Nephron (organoid): ENCODE data around the gene FANCE.

Experiments used
- H3K27ac Mint-ChIP-seq, 3 experiments: 2 replicates each; pipeline ENCODE4 v1.8.0; 2020; ENCODE audit warnings: mixed read lengths in 3 of 3, mild to moderate bottlenecking in 2 of 3, moderate library complexity in 1 of 3
- H3K27me3 Mint-ChIP-seq: 2 replicates; pipeline ENCODE4 v1.8.0; 2021; ENCODE audit warnings: low read depth, mild to moderate bottlenecking, moderate library complexity, mixed read lengths
- H3K36me3 Mint-ChIP-seq: 2 replicates; pipeline ENCODE4 v1.8.0; 2020; ENCODE audit warnings: low read depth, mixed read lengths
- H3K4me1 Mint-ChIP-seq: 2 replicates; pipeline ENCODE4 v1.8.0; 2020; ENCODE audit warnings: mixed read lengths
- H3K4me3 Mint-ChIP-seq, 3 experiments: 2 replicates each; pipeline ENCODE4 v1.8.0; 2020; ENCODE audit warnings: mild to moderate bottlenecking in 3 of 3, mixed read lengths in 3 of 3, moderate library complexity in 2 of 3
- H3K9me3 Mint-ChIP-seq: 2 replicates; pipeline ENCODE4 v1.8.0; 2020; ENCODE audit warnings: mixed read lengths
- TF ChIP-seq, protein P1 (sequence below), 3 experiments: fragments of 200-600 bp; sonication (generic); IDR thresholded peaks; one replicate each; pipeline ENCODE4 v1.5.0; 2021; ENCODE audit warnings: antibody characterized with exemption in 3 of 3; ENCODE audit not compliant: unreplicated experiment in 3 of 3

The FANCE gene

DNA sequence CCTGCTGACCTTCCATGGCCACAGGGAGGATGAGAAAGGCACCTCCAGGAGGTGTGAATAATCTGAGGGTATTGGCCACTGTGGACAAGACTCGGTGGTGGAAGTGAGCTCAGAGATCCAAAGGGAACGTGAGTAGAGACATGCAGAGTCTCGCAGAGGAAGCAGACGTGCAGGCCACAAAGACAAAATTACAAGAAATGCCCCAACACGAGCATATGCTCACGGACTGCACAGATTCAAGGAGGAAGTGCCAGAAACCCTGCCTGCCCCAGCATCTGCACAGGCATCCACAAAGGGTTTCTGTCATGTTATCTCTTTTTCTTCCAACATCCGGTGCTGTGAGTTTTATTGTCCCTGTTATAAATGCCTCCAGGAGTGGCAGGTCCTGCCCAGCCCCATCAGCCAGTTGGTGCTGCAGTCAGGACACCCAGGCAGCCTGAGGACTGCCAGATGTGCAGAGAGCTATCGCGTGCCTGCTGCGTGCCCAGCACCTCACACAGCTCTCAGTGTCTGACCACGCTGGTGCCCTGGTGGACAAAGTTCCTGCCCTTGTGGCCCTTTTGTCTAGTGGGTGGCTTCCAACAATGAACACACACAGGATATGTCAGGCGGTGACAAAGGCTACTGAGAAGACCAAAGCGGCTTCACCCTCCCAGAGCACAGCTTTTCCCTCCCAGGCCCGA, 34.0 kb upstream of the FANCE start:
- Mint-ChIP-seq H3K4me1 (peaks cover 10% of the 10 kb centered on the region), H3K27ac (no peak overlapping the region), H3K36me3 (peaks cover 16% of the 10 kb centered on the region), H3K27me3 (peaks cover 3% of the 10 kb centered on the region), H3K9me3 (no peaks in the 10 kb centered on the region), H3K4me3 (no peak overlapping the region)
- TF ChIP-seq, protein P1, sequence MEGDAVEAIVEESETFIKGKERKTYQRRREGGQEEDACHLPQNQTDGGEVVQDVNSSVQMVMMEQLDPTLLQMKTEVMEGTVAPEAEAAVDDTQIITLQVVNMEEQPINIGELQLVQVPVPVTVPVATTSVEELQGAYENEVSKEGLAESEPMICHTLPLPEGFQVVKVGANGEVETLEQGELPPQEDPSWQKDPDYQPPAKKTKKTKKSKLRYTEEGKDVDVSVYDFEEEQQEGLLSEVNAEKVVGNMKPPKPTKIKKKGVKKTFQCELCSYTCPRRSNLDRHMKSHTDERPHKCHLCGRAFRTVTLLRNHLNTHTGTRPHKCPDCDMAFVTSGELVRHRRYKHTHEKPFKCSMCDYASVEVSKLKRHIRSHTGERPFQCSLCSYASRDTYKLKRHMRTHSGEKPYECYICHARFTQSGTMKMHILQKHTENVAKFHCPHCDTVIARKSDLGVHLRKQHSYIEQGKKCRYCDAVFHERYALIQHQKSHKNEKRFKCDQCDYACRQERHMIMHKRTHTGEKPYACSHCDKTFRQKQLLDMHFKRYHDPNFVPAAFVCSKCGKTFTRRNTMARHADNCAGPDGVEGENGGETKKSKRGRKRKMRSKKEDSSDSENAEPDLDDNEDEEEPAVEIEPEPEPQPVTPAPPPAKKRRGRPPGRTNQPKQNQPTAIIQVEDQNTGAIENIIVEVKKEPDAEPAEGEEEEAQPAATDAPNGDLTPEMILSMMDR (IDR thresholded peaks at IDR 0.05; ENCODE audit: unreplicated experiment in 3 of 3): no peak

DNA sequence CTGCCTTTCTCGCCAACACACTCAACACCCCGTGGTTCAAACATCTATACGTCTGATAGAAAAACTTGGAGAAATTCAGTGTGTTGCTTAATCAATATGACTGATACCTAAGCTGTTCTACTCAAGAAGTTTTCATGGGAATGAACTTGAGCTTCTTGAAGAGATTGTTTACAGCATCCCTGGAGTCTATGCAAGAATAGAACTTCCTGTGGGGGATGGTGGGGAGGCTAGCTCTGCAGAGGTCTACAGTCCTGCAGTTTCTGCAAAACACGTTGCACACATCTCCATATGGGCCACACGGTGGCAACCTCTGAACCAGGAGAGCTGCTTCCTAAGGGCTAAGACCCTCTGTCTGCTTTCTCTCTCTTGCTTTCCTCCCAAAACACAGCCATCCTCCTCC, 32.7 kb upstream of the FANCE start:
- no peak overlapping the region for H3K4me3 Mint-ChIP-seq
- peak overlapping the region; percentile 1 to 57 (median 23) for H3K27ac Mint-ChIP-seq
- H3K4me1 Mint-ChIP-seq: peaks cover 10% of the 10 kb centered on the region
- TF ChIP-seq, protein P1 (IDR thresholded peaks at IDR 0.05; ENCODE audit: unreplicated experiment in 3 of 3): peak; percentile 24 to 32 (median 24)
- H3K9me3 Mint-ChIP-seq: no peaks in the 10 kb centered on the region
- H3K36me3 Mint-ChIP-seq: peaks cover 18% of the 10 kb centered on the region
- peaks cover 3% of the 10 kb centered on the region for H3K27me3 Mint-ChIP-seq

DNA sequence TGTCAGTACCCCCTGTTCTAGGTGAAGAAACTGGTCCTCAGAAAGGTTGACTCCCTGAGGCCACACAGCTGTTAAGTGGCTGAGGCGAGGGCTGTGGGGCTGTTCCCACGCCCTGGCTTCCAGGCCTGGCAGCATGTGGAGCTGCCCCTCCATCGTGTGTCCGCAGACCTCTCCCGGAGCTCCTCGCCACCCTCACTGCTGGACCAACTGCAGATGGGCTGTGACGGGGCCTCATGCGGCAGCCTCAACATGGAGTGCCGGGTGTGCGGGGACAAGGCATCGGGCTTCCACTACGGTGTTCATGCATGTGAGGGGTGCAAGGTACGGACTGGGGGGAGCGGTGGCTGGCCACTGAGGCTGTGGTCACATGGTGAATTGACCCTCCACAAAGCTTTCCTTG, 32.2 kb upstream of the FANCE start:
- H3K27ac Mint-ChIP-seq: peak overlapping the region in 2 of 3 experiments; percentile 23 to 57
- peaks cover 8% of the 10 kb centered on the region for H3K4me1 Mint-ChIP-seq
- H3K36me3 Mint-ChIP-seq: peaks cover 22% of the 10 kb centered on the region
- no peaks in the 10 kb centered on the region for H3K9me3 Mint-ChIP-seq
- no peak overlapping the region for H3K4me3 Mint-ChIP-seq
- TF ChIP-seq, protein P1 (IDR thresholded peaks at IDR 0.05; ENCODE audit: unreplicated experiment in 3 of 3): no peak
- H3K27me3 Mint-ChIP-seq: peaks cover 1% of the 10 kb centered on the region

DNA sequence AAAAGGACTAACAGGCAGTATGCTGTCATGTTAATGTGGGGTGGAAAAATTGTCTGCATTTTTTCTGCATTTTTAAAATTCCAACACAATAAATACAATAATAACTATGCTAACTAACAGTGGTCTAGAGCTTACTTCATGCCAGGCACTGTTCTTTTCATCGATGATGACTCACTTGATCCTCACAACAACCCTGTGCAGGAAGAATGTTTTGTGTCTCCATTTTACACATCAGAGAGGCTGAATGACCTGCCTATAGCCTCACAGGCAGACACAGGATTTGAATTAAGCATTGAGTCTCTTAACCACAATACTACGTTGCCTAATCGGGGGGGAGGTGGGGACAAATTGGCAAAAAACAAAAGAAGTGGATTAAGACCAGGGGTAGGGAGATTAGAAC, 26.9 kb upstream of the FANCE start:
- H3K4me3 Mint-ChIP-seq: no peak overlapping the region
- peaks cover 41% of the 10 kb centered on the region for H3K36me3 Mint-ChIP-seq

DNA sequence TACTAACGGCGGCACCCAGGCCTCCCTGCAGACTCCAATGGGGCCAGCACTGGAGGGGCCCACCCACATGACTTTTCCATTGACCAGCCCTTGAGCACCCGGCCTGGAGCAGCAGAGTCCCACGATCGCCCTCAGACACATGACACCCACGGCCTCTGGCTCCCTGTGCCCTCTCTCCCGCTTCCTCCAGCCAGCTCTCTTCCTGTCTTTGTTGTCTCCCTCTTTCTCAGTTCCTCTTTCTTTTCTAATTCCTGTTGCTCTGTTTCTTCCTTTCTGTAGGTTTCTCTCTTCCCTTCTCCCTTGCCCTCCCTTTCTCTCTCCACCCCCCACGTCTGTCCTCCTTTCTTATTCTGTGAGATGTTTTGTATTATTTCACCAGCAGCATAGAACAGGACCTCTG, 26.1 kb upstream of the FANCE start:
- Mint-ChIP-seq H3K9me3 (peaks cover 6% of the 10 kb centered on the region), H3K4me3 (no peak overlapping the region), H3K36me3 (peaks cover 41% of the 10 kb centered on the region), H3K27me3 (no peaks in the 10 kb centered on the region), H3K4me1 (peaks cover 5% of the 10 kb centered on the region), H3K27ac (no peak overlapping the region)
- TF ChIP-seq, protein P1 (IDR thresholded peaks at IDR 0.05; ENCODE audit: unreplicated experiment in 3 of 3): no peak

More for the DNA sequence above, 26.9 kb upstream of the FANCE start:
- no peaks in the 10 kb centered on the region for H3K27me3 Mint-ChIP-seq
- TF ChIP-seq, protein P1 (IDR thresholded peaks at IDR 0.05; ENCODE audit: unreplicated experiment in 3 of 3): no peak
- H3K27ac Mint-ChIP-seq: no peak overlapping the region
- H3K4me1 Mint-ChIP-seq: peaks cover 5% of the 10 kb centered on the region
- H3K9me3 Mint-ChIP-seq: peaks cover 6% of the 10 kb centered on the region

DNA sequence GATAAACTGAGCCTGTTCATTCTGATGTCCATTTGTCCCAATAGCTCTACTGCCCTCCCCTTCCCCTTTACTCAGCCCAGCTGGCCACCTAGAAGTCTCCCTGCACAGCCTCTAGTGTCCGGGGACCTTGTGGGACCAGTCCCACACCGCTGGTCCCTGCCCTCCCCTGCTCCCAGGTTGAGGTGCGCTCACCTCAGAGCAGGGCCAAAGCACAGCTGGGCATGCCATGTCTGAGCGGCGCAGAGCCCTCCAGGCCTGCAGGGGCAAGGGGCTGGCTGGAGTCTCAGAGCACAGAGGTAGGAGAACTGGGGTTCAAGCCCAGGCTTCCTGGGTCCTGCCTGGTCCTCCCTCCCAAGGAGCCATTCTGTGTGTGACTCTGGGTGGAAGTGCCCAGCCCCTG, 24.7 kb upstream of the FANCE start:
- no peak overlapping the region for H3K4me3 Mint-ChIP-seq
- H3K36me3 Mint-ChIP-seq: peaks cover 35% of the 10 kb centered on the region
- no peak overlapping the region for H3K27ac Mint-ChIP-seq

More for the DNA sequence above, 24.7 kb upstream of the FANCE start:
- H3K27me3 Mint-ChIP-seq: no peaks in the 10 kb centered on the region
- peaks cover 5% of the 10 kb centered on the region for H3K4me1 Mint-ChIP-seq
- peaks cover 6% of the 10 kb centered on the region for H3K9me3 Mint-ChIP-seq
- TF ChIP-seq, protein P1 (IDR thresholded peaks at IDR 0.05; ENCODE audit: unreplicated experiment in 3 of 3): no peak
